Astrocyte (in vitro differentiated cells and primary cell): ENCODE results near the gene ACOT4.
"Not testable (repeated sequence)": the region's sequence is repeated elsewhere in the genome, so short reads cannot be mapped to it uniquely, and the experiment has no call there.

Experiments used
- CTCF ChIP-seq: IDR thresholded peaks from 2 replicates; pipeline ENCODE4 v1.5.1; 2011; ENCODE audit warnings: low read depth, mild to moderate bottlenecking, inconsistent platforms, low read length, moderate library complexity; ENCODE audit not compliant: insufficient read depth
- EZH2 ChIP-seq: IDR thresholded peaks from 2 replicates; pipeline ENCODE4 v1.6.1; 2012; ENCODE audit warnings: mild to moderate bottlenecking, low read length, inconsistent platforms; ENCODE audit not compliant: insufficient read depth

GRCh38 chr14:73566431-73566830 is 25.2 kb upstream of the ACOT4 start:
- TF ChIP-seq CTCF, EZH2: not testable (repeated sequence)
